ENCODE data around the gene TSSK3.
"Not testable (repeated sequence)": the region's sequence is repeated elsewhere in the genome, so short reads cannot be mapped to it uniquely, and the experiment has no call there.

Gene TSSK3

GRCh38 chr1:32339363-32339978, 22.9 kb upstream of the TSSK3 start:
- FAIRE-seq = no peak

- FAIRE-seq = no peak
Observed at GRCh38 chr1:32341186-32341757, 21.1 kb upstream of the TSSK3 start.

DNA sequence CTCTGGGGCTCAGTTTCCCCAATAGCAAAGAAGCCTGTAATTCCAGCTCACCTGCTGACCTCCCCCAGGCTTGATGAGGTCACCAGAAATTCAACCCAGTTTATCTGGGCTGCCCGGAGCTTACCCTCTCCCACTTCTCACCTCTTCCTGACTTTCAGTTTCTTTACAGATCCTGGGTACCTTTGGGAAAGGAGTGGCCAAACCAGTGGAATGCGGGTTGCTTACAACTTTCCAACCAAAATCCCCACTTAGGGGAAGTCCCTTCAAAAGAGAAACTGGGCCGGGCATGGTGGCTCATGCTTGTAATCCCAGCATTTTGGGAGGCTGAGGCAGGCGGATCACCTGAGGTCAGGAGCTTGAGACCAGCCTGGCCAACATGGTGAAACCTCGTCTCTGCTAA, 20.4 kb upstream of the TSSK3 start:
- FAIRE-seq = no peak

DNA sequence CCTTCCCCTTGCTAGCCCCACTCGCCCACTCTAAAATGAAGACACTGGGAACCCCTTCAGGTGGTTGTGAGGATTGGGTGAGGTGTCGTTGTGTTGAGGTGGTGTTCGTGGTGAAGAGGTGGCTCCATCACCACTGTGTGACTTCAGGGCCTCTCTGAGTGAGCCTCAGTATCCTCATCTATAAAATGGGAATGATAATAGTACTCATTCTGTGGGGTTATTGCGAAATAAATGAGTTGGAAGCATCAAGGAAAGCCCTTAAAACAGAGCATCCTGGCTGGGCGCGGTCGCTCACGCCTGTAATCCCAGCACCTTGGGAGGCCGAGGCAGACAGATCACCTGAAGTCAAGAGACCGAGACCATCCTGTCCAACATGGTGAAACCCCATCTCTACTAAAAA, 19.6 kb upstream of the TSSK3 start:
- FAIRE-seq = no peak

GRCh38 chr1:32345289-32345827, 17.0 kb upstream of the TSSK3 start:
- no peak for FAIRE-seq

GRCh38 chr1:32346532-32347157, 15.7 kb upstream of the TSSK3 start:
- no peak for FAIRE-seq

GRCh38 chr1:32349211-32349708, 13.1 kb upstream of the TSSK3 start:
- no peak for FAIRE-seq

DNA sequence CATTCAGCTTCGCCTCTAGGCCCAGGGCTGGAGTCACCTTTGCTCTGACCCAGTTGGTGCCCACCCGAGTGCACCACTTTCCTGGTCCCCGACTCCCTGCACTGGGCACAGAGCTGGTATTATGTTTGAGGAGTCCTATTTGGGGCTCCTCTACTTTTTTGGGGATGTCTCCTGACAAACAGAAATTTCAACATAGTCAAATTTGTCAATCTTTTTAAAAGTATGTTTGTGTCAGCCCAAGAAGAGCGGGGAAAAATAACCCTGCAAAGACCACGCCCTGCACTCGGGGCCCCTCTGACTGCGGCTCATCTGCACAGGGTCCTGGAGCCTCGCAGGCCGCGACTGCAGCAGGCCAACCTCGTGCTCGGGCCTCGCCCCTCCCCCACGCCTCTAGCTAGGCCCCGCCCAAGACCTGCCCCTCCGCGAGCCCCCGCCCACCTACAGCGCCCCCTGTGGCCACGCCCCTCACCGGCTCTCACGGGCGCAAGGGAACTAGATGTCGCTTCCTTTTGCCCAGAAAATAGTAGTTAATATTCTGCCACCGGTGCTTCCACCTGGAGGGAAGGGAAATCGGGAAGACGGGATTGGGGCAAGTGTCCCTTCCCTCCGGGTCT, 11.4 kb upstream of the TSSK3 start:
- FAIRE-seq = no peak

DNA sequence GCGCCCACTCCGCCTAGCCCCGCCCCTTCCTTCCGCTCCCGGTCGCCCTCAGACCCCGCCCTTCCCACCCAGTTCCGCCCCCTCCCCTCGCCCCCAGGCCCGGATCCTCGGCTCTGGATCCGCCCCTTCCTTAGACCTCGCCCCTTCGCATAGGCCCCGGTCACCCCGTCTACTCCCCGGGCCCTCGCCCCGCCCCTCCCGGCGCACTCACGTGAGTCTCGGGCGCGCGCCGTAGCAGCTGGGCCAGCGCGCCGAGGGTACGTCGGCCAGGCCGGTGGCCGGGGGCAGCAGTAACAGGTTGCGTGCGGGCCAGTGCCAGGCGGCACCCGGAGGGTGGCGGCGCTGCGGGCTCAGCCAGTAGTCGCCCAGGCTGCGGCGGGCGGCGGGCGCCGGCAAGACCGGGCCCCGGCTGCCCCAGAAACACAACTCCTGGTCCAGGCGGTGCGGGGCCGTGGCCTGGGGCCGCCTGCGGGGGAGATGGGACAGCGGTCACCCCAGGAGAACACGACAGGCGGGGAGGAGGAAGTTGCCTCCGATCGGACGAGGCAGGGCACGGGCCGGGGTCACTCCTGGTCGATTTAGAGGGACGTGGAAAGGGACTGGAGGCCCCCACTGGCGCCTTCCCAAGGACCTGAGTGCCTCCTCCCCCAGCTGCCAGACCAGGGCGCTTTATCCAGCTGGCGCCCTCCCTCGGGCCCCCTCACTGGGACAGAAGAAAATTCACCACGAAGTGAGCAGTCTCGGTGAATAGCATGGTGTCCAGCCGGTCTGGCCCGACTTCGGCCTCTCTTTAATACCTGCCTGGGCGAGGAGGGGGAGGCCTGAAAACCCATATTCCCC, 10.7 kb upstream of the TSSK3 start:
- FAIRE-seq = no peak

DNA sequence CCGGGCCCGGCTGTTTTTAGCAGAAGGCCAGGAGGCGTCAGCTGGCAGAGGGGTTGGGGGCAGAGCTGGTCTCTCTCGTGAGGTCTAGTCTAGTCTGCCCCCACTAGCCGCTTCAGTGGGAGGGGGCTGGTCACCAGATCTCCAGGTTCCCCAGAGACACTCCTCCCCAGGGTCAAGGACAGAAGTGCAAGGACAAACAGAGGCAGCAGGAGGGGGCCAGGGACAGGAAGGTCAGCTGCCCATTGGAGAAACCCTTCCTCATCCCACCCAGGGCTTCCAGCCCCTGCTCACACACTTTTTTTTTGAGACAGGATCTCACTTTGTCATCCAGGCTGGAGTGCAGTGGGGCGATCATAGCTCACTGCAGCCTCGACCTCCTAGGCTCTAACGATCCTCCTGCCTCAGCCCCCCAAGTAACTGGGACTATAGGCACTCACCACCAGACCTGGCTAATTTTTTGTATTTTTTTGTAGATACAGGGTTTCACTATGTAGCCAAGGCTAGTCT, 10.0 kb upstream of the TSSK3 start:
- no peak for FAIRE-seq

DNA sequence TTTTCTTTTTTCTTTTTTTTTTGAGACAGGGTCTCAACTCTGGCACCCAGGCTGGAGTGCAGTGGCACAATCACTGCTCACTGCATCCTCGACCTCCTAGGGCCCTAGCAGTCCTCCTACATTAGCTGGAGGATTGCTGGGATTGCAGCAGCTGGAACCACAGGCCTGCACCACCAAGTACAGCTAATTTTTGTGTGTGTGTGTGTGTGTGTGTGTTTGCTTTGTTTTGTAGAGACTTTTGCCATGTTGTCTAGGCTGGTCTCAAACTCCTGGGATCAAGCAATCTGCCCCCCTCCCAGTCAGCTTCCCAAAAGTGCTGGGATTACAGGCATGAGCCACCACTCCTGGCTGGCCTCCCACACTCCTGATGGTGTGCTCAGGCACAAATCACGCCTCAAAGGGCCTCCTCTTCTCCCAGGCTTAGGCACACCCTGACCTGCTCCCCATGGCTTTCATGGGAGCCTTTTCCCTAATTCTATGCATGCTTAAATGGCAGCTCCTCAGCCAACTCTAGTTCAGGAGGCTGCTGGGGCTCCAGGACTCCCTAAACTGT, 9.4 kb upstream of the TSSK3 start:
- no peak for FAIRE-seq

- FAIRE-seq = no peak
Observed at GRCh38 chr1:32353431-32353830, 8.9 kb upstream of the TSSK3 start.

- FAIRE-seq = no peak
Observed at GRCh38 chr1:32353886-32354570, 8.3 kb upstream of the TSSK3 start.

DNA sequence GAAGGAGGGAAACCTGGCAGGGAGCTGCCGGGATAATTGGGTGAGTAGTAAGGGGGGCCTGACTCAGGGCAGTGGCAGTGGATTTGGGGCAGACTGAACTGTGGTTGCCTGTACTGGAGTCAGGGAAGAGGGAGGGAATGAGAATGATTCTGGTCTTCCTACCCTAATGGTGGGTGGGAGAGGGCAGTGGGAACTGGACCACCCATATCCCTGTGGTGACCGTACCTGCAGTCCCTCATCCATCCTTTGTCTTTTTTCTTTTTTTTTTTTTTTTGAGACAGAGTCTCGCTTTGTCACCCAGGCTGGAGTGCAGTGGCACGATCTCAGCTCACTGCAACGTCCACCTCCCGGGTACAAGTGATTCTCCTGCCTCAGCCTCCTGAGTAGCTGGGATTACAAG, 6.6 kb upstream of the TSSK3 start:
- not testable (repeated sequence) for FAIRE-seq

DNA sequence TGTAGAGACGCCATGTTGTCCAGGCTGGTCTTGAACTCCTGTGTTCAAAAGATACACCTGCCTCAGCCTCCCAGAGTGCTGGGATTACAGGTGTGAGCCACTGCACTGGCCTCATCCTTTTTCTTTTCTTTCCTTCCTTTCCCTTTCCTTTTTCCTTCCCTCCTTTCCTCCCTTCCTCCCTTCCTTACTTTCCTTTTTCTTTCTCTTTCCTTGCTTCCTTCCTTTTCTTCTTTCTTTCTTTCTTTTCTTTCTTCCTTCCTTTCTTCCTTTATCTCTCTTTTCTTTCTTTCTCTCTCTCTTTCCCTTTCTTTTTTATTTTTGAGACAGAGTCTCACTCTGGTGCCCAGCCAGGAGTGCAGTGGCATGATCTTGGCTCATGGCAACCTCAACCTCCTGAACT, 5.9 kb upstream of the TSSK3 start:
- FAIRE-seq = no peak

- no peak for FAIRE-seq
Observed at GRCh38 chr1:32357614-32358013, 4.7 kb upstream of the TSSK3 start.

DNA sequence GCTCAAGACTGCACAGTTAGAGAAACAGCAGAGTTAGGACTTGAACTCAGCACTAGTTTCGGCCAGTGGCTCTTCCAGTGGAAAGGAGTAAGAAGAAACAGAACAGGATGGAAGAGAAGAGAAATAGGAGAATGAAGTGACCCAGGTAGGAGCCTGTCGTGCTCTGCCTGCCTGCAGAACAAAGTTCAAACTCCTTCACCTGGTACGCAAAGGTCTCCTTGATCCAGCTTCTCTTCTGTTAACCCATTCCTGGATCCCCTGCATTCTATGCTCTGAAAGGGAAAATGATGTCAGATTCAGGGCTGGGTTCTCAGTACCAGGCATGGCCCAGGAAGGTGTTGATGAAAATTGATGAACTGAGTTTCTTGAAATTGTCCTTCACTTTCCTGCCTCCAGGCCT, 3.9 kb upstream of the TSSK3 start:
- FAIRE-seq = no peak

DNA sequence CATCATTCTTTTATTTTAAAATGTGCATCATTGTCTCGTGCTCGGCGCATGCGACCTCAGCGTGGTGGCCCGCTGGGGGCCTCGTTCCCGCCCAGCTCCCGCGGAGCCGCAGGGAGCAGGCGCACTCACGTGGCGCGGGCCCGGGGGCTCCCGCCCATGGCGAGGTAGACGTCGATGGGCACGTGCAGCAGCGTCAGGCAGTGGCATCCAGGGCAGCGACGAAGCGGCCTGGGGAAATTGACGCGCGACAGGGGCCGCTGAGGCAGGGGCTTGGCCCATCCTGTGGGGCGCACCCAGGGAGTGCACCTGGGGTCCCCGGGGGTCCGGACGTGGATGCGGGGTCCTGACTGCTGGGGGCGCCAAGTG, 1.0 kb upstream of the TSSK3 start:
- no peak for FAIRE-seq

DNA sequence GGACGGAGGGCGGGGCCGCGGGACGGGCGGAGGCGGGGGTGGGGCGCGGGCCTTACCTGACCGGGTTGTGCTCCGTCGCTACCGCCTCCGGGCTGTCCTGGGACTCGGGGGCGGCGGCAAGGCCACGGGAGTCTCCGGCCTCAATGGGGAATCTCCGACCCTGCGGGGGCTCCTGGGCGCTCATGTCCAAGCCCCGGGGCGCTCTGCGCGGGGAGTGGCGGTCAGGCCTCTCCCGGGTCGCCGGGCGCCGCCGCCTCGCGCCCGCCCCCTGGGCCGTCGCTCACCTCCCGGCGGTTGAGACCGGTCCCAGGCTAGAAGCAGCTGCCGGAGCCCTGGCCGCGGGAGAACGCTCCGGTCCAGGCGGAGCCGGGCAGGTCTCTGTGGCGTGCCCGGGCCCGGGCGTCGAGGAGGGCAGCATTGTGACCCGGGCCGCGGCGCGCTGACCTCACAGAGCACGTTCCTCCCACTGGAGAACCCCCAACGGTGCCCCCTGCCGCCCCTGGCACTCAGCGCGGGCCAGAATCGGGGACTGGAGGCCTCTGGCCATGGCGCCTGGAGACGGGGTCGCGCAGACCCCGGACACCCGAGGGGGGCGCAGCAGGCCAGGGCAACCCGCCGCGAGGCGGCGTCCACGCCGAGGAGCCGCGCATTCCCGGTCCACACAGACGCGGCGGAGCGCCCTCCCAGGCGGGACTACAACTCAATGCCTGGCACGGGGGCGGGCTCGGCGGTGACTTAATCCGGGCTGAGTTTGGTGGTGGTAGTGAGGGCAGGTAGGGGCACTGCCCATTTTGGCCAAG, 465 bp upstream of the TSSK3 start:
- no peak for FAIRE-seq

- FAIRE-seq = no peak
Observed at GRCh38 chr1:32363713-32364112, 1.4 kb downstream of the TSSK3 start.

GRCh38 chr1:32364836-32365235, 2.5 kb downstream of the TSSK3 start:
- no peak for FAIRE-seq

All from islet of Langerhans (tissue), 1 donor.